ENCODE results near the gene FOXO6. TPM values are rescaled to one million over a fixed set of nuclear protein-coding genes. Genes with fewer than 3 reads are reported as not detected.

The FOXO6 gene
- total RNA-seq, 1 experiment from 2014 or later = 9.0 TPM

- Histone ChIP-seq H3K36me3 (ENCODE audit: low read depth) (no peaks in the 10 kb centered on the region), H3K27ac (no peak overlapping the region), H3K4me1 (replicated peaks; ENCODE audit: insufficient read depth) (peaks cover 12% of the 10 kb centered on the region; the same call in 1 of the 2 replicates), H3K27me3 (ENCODE audit: insufficient read depth, low read depth) (no peaks in the 10 kb centered on the region), H3K9me2 (ENCODE audit: insufficient read depth) (no peaks in the 10 kb centered on the region), H3K9me3 (ENCODE audit: insufficient read depth, low read depth) (no peaks in the 10 kb centered on the region), H2AFZ (no peak overlapping the region), H3K4me3 (no peak overlapping the region), H3F3A (ENCODE audit: insufficient read depth, low read depth) (no peaks in the 10 kb centered on the region), H3K4me2 (no peak overlapping the region), H4K20me1 (ENCODE audit: insufficient read depth) (no peaks in the 10 kb centered on the region), H3K79me2 (ENCODE audit: low read depth) (no peaks in the 10 kb centered on the region)
- ChIA-PET CTCF (interaction anchor here (0.5 to 1.3 kb wide), 4 partner anchors 31 to 933 kb away, joined by 3 to 4 read pairs (median 3); no protein-coding TSS in a partner anchor), POLR2A (ENCODE audit: unreplicated experiment) (interaction anchor here (0.7 kb wide), 1 partner anchor 109 kb away, joined by 7 read pairs; no protein-coding TSS in a partner anchor)
- no peak for DNase-seq
- no peak for TF ChIP-seq CTCF (conservative IDR thresholded peaks at IDR 0.05)
- TF ChIP-seq EZH2 (IDR thresholded peaks at IDR 0.05; ENCODE audit: low read depth) = no peak
- intact Hi-C loops (cut with micrococcal nuclease; ENCODE audit: unreplicated experiment) = no loop called here
- no TSS peak for BruUV-seq (replicated peaks)
Observed at GRCh38 chr1:41314376-41315145, 46.7 kb upstream of the FOXO6 start.

GRCh38 chr1:41315146-41315822 lies 46.0 kb upstream of the FOXO6 start:
- H3K4me1 ChIP-seq (replicated peaks; ENCODE audit: insufficient read depth) = peaks cover 12% of the 10 kb centered on the region; the same call in 1 of the 2 replicates
- ChIA-PET CTCF (interaction anchor here (0.5 to 1.3 kb wide), 3 partner anchors 32 to 934 kb away, joined by 3 to 4 read pairs (median 3); no protein-coding TSS in a partner anchor), POLR2A (ENCODE audit: unreplicated experiment) (interaction anchor here (0.7 kb wide), 1 partner anchor 108 kb away, joined by 7 read pairs; no protein-coding TSS in a partner anchor)
- no peak overlapping the region for H2AFZ ChIP-seq
- intact Hi-C loops (cut with micrococcal nuclease; ENCODE audit: unreplicated experiment) = no loop called here
- H3F3A ChIP-seq (ENCODE audit: insufficient read depth, low read depth) = no peaks in the 10 kb centered on the region
- no peaks in the 10 kb centered on the region for H3K36me3 ChIP-seq (ENCODE audit: low read depth)
- no peak overlapping the region for H3K4me2 ChIP-seq
- no peaks in the 10 kb centered on the region for H3K9me3 ChIP-seq (ENCODE audit: insufficient read depth, low read depth)
- no peak overlapping the region for H3K27ac ChIP-seq
- H3K9me2 ChIP-seq (ENCODE audit: insufficient read depth) = no peaks in the 10 kb centered on the region
- no peak for DNase-seq
- no peaks in the 10 kb centered on the region for H3K79me2 ChIP-seq (ENCODE audit: low read depth)
- BruUV-seq (replicated peaks) = no TSS peak
- TF ChIP-seq EZH2 (IDR thresholded peaks at IDR 0.05; ENCODE audit: low read depth) (no peak), CTCF (conservative IDR thresholded peaks at IDR 0.05) (no peak)
- H4K20me1 ChIP-seq (ENCODE audit: insufficient read depth) = no peaks in the 10 kb centered on the region
- no peaks in the 10 kb centered on the region for H3K27me3 ChIP-seq (ENCODE audit: insufficient read depth, low read depth)
- no peak overlapping the region for H3K4me3 ChIP-seq

- POLR2A ChIA-PET (ENCODE audit: unreplicated experiment) = interaction anchor here (0.7 kb wide), 1 partner anchor 282 kb away, joined by 3 read pairs; no protein-coding TSS in a partner anchor
- intact Hi-C loops (cut with micrococcal nuclease; ENCODE audit: unreplicated experiment) = no loop called here
- H3K4me1 ChIP-seq (replicated peaks; ENCODE audit: insufficient read depth) = peaks cover 12% of the 10 kb centered on the region; the same call in 1 of the 2 replicates
- H3K27ac ChIP-seq = no peak overlapping the region
- no peak overlapping the region for H3K4me3 ChIP-seq
- no peaks in the 10 kb centered on the region for H3K9me2 ChIP-seq (ENCODE audit: insufficient read depth)
- CTCF ChIA-PET = no interaction called here
- H3K4me2 ChIP-seq = no peak overlapping the region
- H3K36me3 ChIP-seq (ENCODE audit: low read depth) = no peaks in the 10 kb centered on the region
- no peak overlapping the region for H2AFZ ChIP-seq
- no peaks in the 10 kb centered on the region for H3F3A ChIP-seq (ENCODE audit: insufficient read depth, low read depth)
- no TSS peak for BruUV-seq (replicated peaks)
- no peak for TF ChIP-seq CTCF (conservative IDR thresholded peaks at IDR 0.05)
- TF ChIP-seq EZH2 (IDR thresholded peaks at IDR 0.05; ENCODE audit: low read depth) = no peak
- H3K79me2 ChIP-seq (ENCODE audit: low read depth) = no peaks in the 10 kb centered on the region
- no peaks in the 10 kb centered on the region for H3K9me3 ChIP-seq (ENCODE audit: insufficient read depth, low read depth)
- no peaks in the 10 kb centered on the region for H3K27me3 ChIP-seq (ENCODE audit: insufficient read depth, low read depth)
- H4K20me1 ChIP-seq (ENCODE audit: insufficient read depth) = no peaks in the 10 kb centered on the region
- DNase-seq = no peak
Observed at GRCh38 chr1:41315871-41316270, 45.4 kb upstream of the FOXO6 start.

Data from PC-9 (cell line).